HG03103 (cell line): Measurements from ENCODE around the gene CELA2A.

ENCODE experiments used
- ATAC-seq: cut with Tn5 transposase; IDR thresholded peaks from one replicate; pipeline ENCODE4 v1.9.1; 2021; ENCODE audit warnings: low read depth; ENCODE audit not compliant: unreplicated experiment

The CELA2A gene

DNA sequence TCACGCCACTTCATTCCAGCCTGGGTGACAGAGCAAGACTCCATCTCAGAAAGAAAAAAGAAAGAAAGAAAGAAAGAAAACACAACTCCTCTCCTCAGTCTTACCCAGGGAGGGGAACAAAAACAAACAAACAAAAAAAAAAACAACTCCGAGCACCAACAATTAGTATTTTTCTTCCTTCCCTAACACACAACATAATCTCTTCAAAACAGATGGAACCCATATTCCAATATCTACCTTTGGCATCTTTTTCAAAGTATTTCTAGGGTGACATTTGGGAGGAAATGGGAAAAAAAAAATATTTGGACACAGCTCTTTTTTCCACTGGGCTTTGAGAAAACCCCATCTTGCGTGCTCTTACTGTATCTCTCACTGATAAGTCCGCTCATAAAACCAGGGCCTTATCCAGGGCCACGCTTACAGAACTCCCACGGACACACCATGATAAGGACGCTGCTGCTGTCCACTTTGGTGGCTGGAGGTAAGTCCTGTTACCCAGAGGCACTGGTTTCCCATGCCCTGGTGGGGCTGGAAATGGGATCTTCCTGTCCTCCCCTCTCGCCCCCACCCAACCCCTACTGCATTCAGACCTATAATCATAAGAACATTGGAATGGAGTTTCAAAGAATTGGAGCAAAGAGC lies at the start of gene CELA2A:
TSS of gene CELA2A (plus strand) at position 420 of the 642 bp plus-strand sequence. CDS start at position 442, 22 bp downstream.
- no peak for ATAC-seq

GRCh38 chr1:15407580-15407979 lies 49.0 kb upstream of the CELA2A start:
- ATAC-seq = no peak

DNA sequence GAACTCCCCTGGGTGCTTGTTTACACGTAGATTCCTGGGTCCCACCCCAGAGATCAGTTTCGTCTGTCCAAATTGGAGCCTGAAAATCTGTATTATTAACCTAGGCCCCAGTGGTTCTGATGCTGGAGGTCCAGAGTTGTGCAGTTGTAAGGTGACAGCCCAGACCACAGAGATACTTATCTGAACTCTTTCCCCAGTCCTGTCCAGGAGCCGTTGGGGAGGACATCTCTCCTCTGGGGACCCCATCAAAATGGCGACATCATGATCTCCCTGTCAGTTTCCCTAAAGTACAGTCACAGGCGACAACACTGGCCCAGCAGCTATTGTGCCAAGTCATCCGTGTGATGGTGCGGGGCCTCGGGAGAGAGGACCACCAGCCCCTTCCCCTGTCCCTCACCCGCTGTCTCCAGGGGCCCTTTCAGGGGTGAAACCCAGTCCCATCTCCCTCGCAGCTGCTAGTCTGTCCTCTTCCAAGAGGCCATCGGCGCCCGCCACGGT lies 47.6 kb upstream of the CELA2A start:
- no peak for ATAC-seq

DNA sequence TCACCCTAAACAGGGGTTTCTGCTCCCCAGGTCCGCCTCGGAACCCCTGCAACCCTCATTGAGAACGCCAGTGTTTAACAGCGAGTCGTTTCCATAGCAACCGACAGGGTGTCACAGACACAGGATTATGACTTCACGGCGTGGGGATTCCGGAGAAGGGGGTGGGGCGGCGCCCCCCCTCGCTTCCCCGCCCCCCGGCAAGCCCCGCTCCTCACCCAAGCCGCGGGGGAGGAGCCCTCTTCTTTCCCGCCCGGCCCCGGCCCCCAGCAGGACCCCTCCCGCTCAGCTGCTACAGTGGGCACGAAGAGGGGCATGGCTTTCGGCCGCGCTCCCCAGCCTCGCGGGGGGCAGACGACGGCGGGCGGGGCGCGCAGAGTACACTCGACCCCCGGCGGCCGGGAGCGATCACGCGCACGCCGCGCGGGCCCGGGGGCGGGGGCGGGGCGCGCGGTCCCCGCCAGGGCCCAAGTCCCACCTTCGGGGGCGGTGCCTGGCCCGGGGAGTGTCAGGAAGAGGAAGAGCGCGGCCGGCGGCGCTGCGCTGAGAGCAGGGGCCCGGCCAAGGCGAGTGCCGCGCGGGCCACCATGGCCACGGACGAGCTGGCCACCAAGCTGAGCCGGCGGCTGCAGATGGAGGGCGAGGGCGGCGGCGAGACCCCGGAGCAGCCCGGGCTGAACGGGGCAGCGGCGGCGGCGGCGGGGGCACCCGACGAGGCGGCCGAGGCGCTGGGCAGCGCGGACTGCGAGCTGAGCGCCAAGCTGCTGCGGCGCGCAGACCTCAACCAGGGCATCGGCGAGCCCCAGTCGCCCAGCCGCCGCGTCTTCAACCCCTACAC lies 46.9 kb upstream of the CELA2A start, which contains the start of gene EFHD2:
TSS of gene EFHD2 (plus strand) at position 501 of the 835 bp plus-strand sequence. CDS start at position 585, 84 bp downstream.
- ATAC-seq = peak; percentile 67

- no peak for ATAC-seq
Observed at GRCh38 chr1:15410223-15410883, 46.2 kb upstream of the CELA2A start.

GRCh38 chr1:15410884-15411245 lies 45.7 kb upstream of the CELA2A start:
- no peak for ATAC-seq

- ATAC-seq = peak; percentile 44
Observed at GRCh38 chr1:15411593-15412137, 44.9 kb upstream of the CELA2A start.

GRCh38 chr1:15412175-15412800 lies 44.2 kb upstream of the CELA2A start:
- no peak for ATAC-seq

GRCh38 chr1:15412843-15413242 lies 43.7 kb upstream of the CELA2A start:
- no peak for ATAC-seq

GRCh38 chr1:15413563-15414444 lies 42.7 kb upstream of the CELA2A start:
- no peak for ATAC-seq

DNA sequence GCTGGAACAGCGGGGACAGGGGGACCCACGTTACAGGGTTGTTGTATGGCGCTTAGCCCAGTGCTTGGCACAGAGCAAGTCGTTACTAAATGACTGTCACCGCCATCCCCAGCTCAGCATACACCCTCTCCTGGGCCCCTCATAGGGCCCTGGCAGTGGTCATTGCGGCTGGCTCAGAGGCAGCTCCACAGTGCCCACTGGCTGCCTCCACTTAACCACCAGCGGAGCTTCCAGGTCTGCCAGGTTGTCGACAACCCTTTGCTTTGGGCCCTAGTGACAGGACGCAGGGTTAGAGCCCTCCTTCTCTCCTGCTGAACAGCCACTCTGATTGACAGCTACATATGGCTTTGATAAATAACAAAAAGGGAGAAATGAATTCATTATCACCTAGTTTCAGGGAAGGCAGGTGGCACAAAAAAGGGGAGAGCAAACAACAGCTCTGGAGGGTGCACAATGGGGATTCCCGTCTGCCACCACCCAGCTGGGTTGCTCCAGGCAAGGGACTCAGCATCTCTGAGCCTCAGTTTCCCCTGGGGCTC lies 42.0 kb upstream of the CELA2A start:
- no peak for ATAC-seq

DNA sequence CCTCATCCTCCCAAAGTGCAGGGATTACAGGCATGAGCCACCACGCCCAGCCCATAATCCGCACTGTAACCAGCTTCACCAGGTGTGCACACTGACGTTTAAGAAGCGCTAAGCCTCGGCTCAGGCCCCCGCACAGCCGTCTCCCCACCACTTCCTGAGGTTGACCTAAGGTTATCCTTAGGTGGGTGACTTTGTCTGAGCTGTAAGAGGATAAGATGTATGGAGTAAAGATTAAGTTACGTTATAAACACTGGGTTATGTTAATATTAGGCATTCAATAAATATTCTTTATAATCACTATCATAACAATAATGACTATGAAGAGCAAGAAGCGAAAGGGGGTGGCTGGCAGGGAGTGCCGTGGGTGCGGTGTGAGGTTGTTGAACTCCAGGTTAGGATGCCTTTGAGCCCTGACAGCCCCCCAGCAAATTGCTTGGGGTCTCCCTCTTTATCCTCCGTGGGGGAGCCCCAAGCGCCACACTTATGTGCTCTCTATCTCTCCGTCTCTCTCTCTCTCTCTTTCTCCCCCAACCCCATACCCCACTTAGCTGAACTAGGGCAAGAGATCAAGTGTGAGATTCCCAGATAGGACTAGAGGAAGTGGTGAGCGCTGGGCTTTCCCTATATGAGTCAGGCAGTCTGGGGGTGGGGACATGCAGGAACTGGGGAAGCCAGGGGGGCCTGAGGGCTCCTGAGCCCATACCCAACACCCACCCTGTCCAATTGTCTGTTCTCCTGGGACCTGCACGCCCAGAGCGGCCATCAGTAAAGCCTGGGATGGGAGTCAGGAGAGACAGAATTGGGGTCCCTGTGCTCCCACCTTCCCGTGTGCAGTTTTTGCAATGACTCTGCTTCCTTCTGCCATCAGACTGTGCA lies 39.2 kb upstream of the CELA2A start:
- peak; percentile 42 for ATAC-seq

GRCh38 chr1:15418806-15419515 lies 37.6 kb upstream of the CELA2A start:
- ATAC-seq = no peak

DNA sequence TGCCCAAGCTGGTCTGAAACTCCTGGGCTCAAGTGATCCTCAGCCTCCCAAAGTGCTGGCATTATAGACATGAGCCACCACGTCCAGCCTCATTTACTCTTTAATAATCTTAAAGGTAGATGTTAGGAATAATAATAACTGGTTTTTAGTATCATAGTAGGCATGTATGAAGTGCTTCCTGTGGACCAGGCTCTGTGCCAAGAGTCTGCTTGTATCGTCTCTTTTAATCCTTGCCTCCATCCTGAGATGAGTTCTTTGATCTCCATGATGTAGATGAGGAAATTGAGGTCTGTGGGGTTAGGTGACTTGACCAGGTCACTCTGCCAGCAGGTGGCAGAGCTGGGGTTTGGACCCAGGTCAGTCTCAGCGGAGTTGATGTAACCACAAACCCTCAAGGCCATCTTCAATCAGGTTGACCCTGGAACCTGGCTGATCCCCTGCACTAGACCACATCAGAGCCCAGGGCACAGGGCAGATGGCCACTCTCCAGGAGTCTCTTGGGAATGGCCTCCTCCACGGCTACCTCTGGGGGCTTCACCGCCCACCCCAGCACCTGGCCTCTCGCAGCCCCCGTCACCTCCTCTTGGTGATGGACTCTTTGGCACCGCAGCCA lies 35.6 kb upstream of the CELA2A start:
- ATAC-seq = no peak

- ATAC-seq = no peak
Observed at GRCh38 chr1:15422871-15423270, 33.7 kb upstream of the CELA2A start.

- no peak for ATAC-seq
Observed at GRCh38 chr1:15423355-15424077, 33.0 kb upstream of the CELA2A start.
